ENCODE data around the gene ZMYND19.

GRCh38 chr9:137634016-137634415 is 43.7 kb upstream of the ZMYND19 start:
- no peak for TF ChIP-seq POLR2A (IDR thresholded peaks at IDR 0.05)
- TF ChIP-seq CTCF (IDR thresholded peaks at IDR 0.05) = no peak
